IMR-90 (cell line): ENCODE data around the gene C20orf202. TPM values are rescaled to one million over a fixed set of nuclear protein-coding genes. Genes with fewer than 3 reads are reported as not detected.

Experiments
- ATAC-seq: fragments of 200-7000 bp; cut with Tn5 transposase; 2 replicates; pipeline ENCODE4 v1.9.1; 2020; ENCODE audit warnings: low read depth, mild to moderate bottlenecking, moderate library complexity
- BruUV-seq: library from RNA; stranded (reverse); fragments of 400-500 nt; replicated peaks from 2 replicates; lab custom pipeline; 2021; lab: Mats Ljungman, UMichigan
- CTCF ChIA-PET: fragments of 300-600 bp; formaldehyde crosslinking; extraction: SDS; loops from one replicate; lab custom pipeline; 2021; ENCODE audit warnings: antibody characterized with exemption; lab: Yijun Ruan, JAX
- POLR2A ChIA-PET: fragments of 300-600 bp; sonication (Branson Sonifier 250); formaldehyde crosslinking; loops from one replicate; lab custom pipeline; 2022; ENCODE audit warnings: antibody characterized with exemption; ENCODE audit not compliant: unreplicated experiment; lab: Charles Lee
- DNase-seq: peaks from one replicate; pipeline ENCODE4 v3.0.0; 2013
- H2AFZ ChIP-seq: replicated peaks from 2 replicates; pipeline ENCODE3; 2013; ENCODE audit warnings: low read length, mild to moderate bottlenecking; ENCODE audit not compliant: poor library complexity
- H2AK5ac ChIP-seq: 2 replicates; pipeline ENCODE4 v1.6.1; 2013; ENCODE audit warnings: low read depth, low read length, inconsistent platforms
- H2AK9ac ChIP-seq: replicated peaks from 2 replicates; pipeline ENCODE3; 2013; ENCODE audit warnings: mild to moderate bottlenecking, low read depth, low read length, moderate library complexity; ENCODE audit not compliant: poor library complexity
- H2BK120ac ChIP-seq: 2 replicates; pipeline ENCODE4 v1.6.1; 2013; ENCODE audit warnings: low read depth, low read length, inconsistent platforms
- H2BK15ac ChIP-seq: 3 replicates; pipeline ENCODE4 v1.6.1; 2013; ENCODE audit warnings: low read depth, low read length, inconsistent platforms
- H2BK20ac ChIP-seq: 2 replicates; pipeline ENCODE4 v1.6.1; 2013; ENCODE audit warnings: low read depth, mild to moderate bottlenecking, inconsistent platforms, low read length, moderate library complexity
- H2BK5ac ChIP-seq: 2 replicates; pipeline ENCODE4 v1.6.1; 2013; ENCODE audit warnings: mild to moderate bottlenecking, low read depth, low read length, inconsistent platforms; ENCODE audit not compliant: poor library complexity, severe bottlenecking
- H3K14ac ChIP-seq: replicated peaks from 2 replicates; pipeline ENCODE4 v1.6.1; 2013; ENCODE audit warnings: low read depth, low read length, inconsistent platforms
- H3K18ac ChIP-seq: 2 replicates; pipeline ENCODE4 v1.6.1; 2013; ENCODE audit warnings: low read depth, low read length, control low read depth
- H3K23ac ChIP-seq: 2 replicates; pipeline ENCODE4 v1.6.1; 2013; ENCODE audit warnings: low read depth, low read length, inconsistent platforms
- H3K27ac ChIP-seq: 2 replicates; pipeline ENCODE4 v1.5.1; 2013; ENCODE audit warnings: mild to moderate bottlenecking, control low read depth, low read length; ENCODE audit not compliant: insufficient read depth
- H3K27me3 ChIP-seq: 2 replicates; pipeline ENCODE4 v1.6.1; 2013; ENCODE audit warnings: low read length; ENCODE audit not compliant: control insufficient read depth, insufficient read depth
- H3K36me3 ChIP-seq: 2 replicates; pipeline ENCODE4 v1.6.1; 2013; ENCODE audit warnings: low read length, mixed read lengths; ENCODE audit not compliant: control insufficient read depth, insufficient read depth
- H3K4ac ChIP-seq: 2 replicates; pipeline ENCODE4 v1.6.1; 2013; ENCODE audit warnings: low read depth, low read length, inconsistent platforms
- H3K4me1 ChIP-seq: 2 replicates; pipeline ENCODE4 v1.6.1; 2013; ENCODE audit warnings: low read length, mixed read lengths; ENCODE audit not compliant: control insufficient read depth, insufficient read depth
- H3K4me2 ChIP-seq: 2 replicates; pipeline ENCODE4 v1.6.1; 2013; ENCODE audit warnings: low read depth, mild to moderate bottlenecking, control low read depth, low read length, moderate library complexity
- H3K4me3 ChIP-seq: 2 replicates; pipeline ENCODE4 v1.5.1; 2013; ENCODE audit warnings: low read depth, mild to moderate bottlenecking, control low read depth, low read length, moderate library complexity; ENCODE audit not compliant: insufficient read depth
- H3K56ac ChIP-seq: 2 replicates; pipeline ENCODE4 v1.6.1; 2013; ENCODE audit warnings: low read length, inconsistent platforms; ENCODE audit not compliant: insufficient read depth; ENCODE audit errors: extremely low read depth
- H3K79me1 ChIP-seq, 2 experiments: 2 replicates each; pipeline ENCODE4 v1.6.1; 2013; ENCODE audit warnings: low read length in 2 of 2, inconsistent platforms in 1 of 2, low read depth in 1 of 2
- H3K9ac ChIP-seq: 2 replicates; pipeline ENCODE4 v1.6.1; 2013; ENCODE audit warnings: low read depth, low read length, control low read depth
- H3K9me1 ChIP-seq: 2 replicates; pipeline ENCODE4 v1.6.1; 2013; ENCODE audit warnings: low read length, inconsistent platforms; ENCODE audit not compliant: insufficient read depth
- H3K9me3 ChIP-seq: 2 replicates; pipeline ENCODE4 v1.6.1; 2013; ENCODE audit warnings: low read length; ENCODE audit not compliant: control insufficient read depth, insufficient read depth
- H4K20me1 ChIP-seq: 2 replicates; pipeline ENCODE4 v1.6.1; 2013; ENCODE audit warnings: low read length, inconsistent platforms; ENCODE audit not compliant: insufficient read depth
- H4K5ac ChIP-seq: 2 replicates; pipeline ENCODE4 v1.6.1; 2013; ENCODE audit warnings: mild to moderate bottlenecking, low read depth, low read length, control low read depth
- H4K8ac ChIP-seq, 2 experiments: 2 replicates each; pipeline ENCODE4 v1.6.1; 2013; ENCODE audit warnings: low read depth in 2 of 2, low read length in 2 of 2, control low read depth in 1 of 2, inconsistent platforms in 1 of 2
- H4K91ac ChIP-seq: 2 replicates; pipeline ENCODE4 v1.6.1; 2013; ENCODE audit warnings: low read depth, low read length, inconsistent platforms; ENCODE audit not compliant: insufficient read depth
- MAFK ChIP-seq: IDR thresholded peaks from 2 replicates; pipeline ENCODE4 v1.6.1; 2012; ENCODE audit warnings: low read depth, low read length, improper control_type of control experiment
- MAZ ChIP-seq: IDR thresholded peaks from 2 replicates; pipeline ENCODE4 v1.6.1; 2012; ENCODE audit warnings: low read depth, mild to moderate bottlenecking, low read length, improper control_type of control experiment, moderate library complexity, borderline replicate concordance
- MXI1 ChIP-seq: IDR thresholded peaks from 2 replicates; pipeline ENCODE4 v1.6.1; 2012; ENCODE audit warnings: low read depth, mild to moderate bottlenecking, low read length, moderate library complexity, borderline replicate concordance
- WGBS, 2 experiments: methylation state at CpG; one replicate each; pipeline versions ENCODE4 v1.1.5 to v1.1.7; 2013; ENCODE audit warnings: missing lambda C conversion rate in 2 of 2; ENCODE audit not compliant: insufficient read length in 1 of 2; ENCODE audit errors: extremely low coverage in 2 of 2; 5-methylcytosine and 5-hydroxymethylcytosine counted together
- dilution Hi-C: fragments of 300-500 bp; cut with HindIII; formaldehyde crosslinking; loops from one replicate; pipeline ENCODE4 v1.14.3; 2018; ENCODE audit warnings: low sequenced_read_pairs; ENCODE audit not compliant: unreplicated experiment
- in situ Hi-C: fragments of 300-500 bp; cut with MboI; formaldehyde crosslinking; loops from 3 replicates; pipeline ENCODE4 v1.14.3; 2019; ENCODE audit warnings: low sequenced_read_pairs, inconsistent platforms, mixed read lengths
- intact Hi-C: fragments of 100-400 bp; cut with micrococcal nuclease; formaldehyde crosslinking; loops from 2 replicates; pipeline ENCODE4 v1.10.0; 2022
- polyA plus RNA-seq, 3 experiments: library from polyadenylated mRNA; depleted of rRNA; stranded (reverse); fragments of >200 nt; gene quantifications; 2 replicates each; pipeline ENCODE4 v1.2.3, GENCODE V29; 2012; ENCODE audit warnings: low replicate concordance in 1 of 3
- total RNA-seq: library from RNA; depleted of rRNA; stranded (reverse); fragments of >200 nt; gene quantifications from 2 replicates; pipeline ENCODE4 v1.2.3, GENCODE V29; 2012

Gene C20orf202
- total and polyA plus RNA-seq, 2 of the 4 experiments (the other 2 are of a cell fraction): not detected

DNA sequence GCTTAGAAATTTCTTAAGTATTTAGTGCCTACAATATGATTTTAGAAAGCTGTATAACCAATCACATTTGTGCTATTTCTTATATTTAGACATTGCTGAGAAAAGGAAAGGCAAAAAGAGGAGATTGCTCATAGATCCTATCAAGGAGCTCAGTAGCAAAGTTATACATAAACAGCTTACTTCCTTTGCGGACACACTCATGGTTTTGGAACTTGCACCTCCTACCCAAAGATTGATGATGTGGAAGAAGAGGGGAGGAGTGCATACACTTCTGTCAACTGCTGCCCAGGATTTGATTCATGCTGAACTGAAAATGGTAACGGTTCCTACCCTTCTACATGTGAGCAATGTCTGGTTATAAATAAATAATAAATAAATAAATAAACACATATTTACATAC is 39.3 kb downstream of the C20orf202 start:
- ChIA-PET POLR2A (no interaction called here), CTCF (interaction anchor here (0.6 to 1.1 kb wide), 3 partner anchors 28 to 193 kb away, joined by 3 to 5 read pairs (median 4); no protein-coding TSS in a partner anchor)
- DNase-seq (peak; percentile 93), ATAC-seq (peak; percentile 98)
- no peak overlapping the region for H3K56ac ChIP-seq
- H3K9me1 ChIP-seq: peaks cover 5% of the 10 kb centered on the region; the same call in 1 of the 2 replicates
- H3K9me3 ChIP-seq: no peaks in the 10 kb centered on the region
- H2BK5ac ChIP-seq: peak overlapping the region; percentile 23
- no peak overlapping the region; the same call in 1 of the 2 replicates for H3K14ac ChIP-seq
- H2AK9ac ChIP-seq: no peak overlapping the region
- TF ChIP-seq MAFK (peak; percentile 24; the same call in 1 of the 2 replicates), MXI1 (no peak), MAZ (peak; percentile 19; the same call in 1 of the 2 replicates)
- H3K4me3 ChIP-seq: no peak overlapping the region
- H4K20me1 ChIP-seq: peaks cover 3% of the 10 kb centered on the region; the same call in 1 of the 2 replicates
- peaks cover 3% of the 10 kb centered on the region for H3K4me1 ChIP-seq
- H2AK5ac ChIP-seq: no peak overlapping the region
- no peak overlapping the region for H3K23ac ChIP-seq
- H3K4me2 ChIP-seq: no peak overlapping the region
- no CpG with 5 or more reads among the region's 2 CpGs for WGBS, 2 experiments
- peak overlapping the region; percentile 82; the same call in 1 of the 2 replicates for H2BK120ac ChIP-seq
- H3K9ac ChIP-seq: no peak overlapping the region
- intact Hi-C loops (no loop called here), in situ Hi-C loops (no loop called here), dilution Hi-C loops (no loop called here)
- H2AFZ ChIP-seq: no peak overlapping the region
- H3K27ac ChIP-seq: no peak overlapping the region
- no peaks in the 10 kb centered on the region for H3K36me3 ChIP-seq
- no peaks in the 10 kb centered on the region for H3K27me3 ChIP-seq
- H2BK20ac ChIP-seq: no peak overlapping the region
- H4K91ac ChIP-seq: no peak overlapping the region
- H3K4ac ChIP-seq: peak overlapping the region; percentile 74; the same call in 1 of the 2 replicates
- BruUV-seq: no TSS peak
- no peak overlapping the region for H2BK15ac ChIP-seq
- H3K18ac ChIP-seq: no peak overlapping the region
- H4K8ac ChIP-seq: no peak overlapping the region
- no peak overlapping the region for H4K5ac ChIP-seq
- H3K79me1 ChIP-seq: no peaks in the 10 kb centered on the region
